ENCODE results near the gene ETV1.

GRCh38 chr7:13871008-13871407 is 118.5 kb downstream of the ETV1 start:
- no peak for TF ChIP-seq ATF3 (IDR thresholded peaks at IDR 0.05)
- TF ChIP-seq CTCF (IDR thresholded peaks at IDR 0.05; ENCODE audit: low read depth, low read length, missing input control), result no peak

Data from liver (tissue), 3 donors.